Stimulated activated CD8-positive, alpha-beta memory T cell treated with anti-CD3 and anti-CD28 coated beads, Interleukin-7, amount 100 ng/mL, for 4 hours (primary cell): ENCODE results near the gene OLFML1.

Experiments
- DNase-seq, 2 donors: peaks; one replicate each; pipeline ENCODE4 v3.0.0-alpha.2; 2020; ENCODE audit warnings: low read depth in 2 of 2

Gene OLFML1

GRCh38 chr11:7485186-7486097 lies at the start of gene OLFML1:
Gene OLFML1 (plus strand): TSS chr11:7485506. CDS start chr11:7485876, 370 bp downstream.
- no peak for DNase-seq

DNA sequence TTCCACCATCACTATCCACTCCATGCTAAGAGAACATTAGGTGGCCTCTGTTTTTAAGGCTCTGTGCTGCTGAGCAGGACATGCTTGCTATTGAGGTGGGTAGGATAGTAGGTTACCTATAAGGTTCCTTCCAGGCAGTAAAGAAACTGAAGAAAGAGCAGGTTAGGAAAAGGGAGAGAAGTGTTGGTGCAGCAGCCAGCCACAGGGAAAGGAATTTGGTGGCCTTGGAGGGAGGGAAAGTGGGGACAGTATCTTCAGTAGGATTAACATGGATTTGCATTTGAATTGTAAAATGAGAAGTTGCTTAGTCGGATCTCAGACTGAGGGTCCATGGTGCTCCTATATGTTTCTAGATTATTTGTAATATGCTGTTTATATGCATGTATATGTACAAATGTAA lies 49.2 kb upstream of the OLFML1 start:
- DNase-seq: no peak

DNA sequence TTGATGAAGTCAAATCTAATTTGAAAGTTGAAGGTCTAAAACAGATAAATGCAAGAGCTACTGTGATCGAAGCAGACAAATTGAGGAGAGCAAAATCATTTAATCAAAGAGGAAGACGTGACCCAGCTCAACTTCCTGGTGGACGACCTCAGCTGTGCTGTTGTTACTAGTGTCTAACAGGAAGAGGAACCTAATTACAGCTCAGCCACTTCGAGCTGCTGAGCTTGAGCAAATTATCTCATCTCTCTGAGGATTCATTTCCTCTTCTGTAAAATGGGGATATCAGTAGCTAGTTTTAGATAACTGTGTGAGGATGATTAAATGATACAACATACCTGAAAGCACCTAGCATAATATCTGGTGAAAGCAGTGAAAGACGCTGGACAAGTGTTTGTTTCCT lies 48.6 kb upstream of the OLFML1 start:
- no peak for DNase-seq

GRCh38 chr11:7437696-7438095 lies 47.6 kb upstream of the OLFML1 start:
- DNase-seq: no peak

DNA sequence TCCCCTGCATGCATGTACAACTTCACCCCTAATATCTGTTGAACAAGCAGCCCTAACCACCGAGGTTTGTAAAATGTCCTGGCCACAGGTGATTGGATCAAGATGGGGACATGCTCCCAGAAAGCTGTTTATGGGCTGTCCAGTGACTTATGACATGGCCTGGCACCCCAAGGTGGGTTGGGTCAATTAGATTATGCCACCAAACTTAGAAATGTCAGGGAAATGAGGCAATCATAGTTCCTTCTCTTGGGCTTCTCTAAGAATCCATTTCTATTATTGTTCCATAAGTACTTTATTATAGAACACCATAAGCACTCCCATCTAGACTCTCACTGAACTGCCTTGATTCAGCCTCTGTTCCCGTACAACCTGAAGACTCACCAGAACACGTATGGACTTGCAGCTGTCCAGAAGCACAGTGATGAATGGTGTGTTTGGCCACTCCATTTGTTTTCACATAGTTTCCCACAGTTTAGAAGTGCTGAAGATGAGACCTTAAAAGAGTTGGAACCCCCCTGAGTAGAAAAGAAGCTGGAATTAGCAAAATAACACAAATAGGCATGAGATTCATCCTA lies 45.5 kb upstream of the OLFML1 start:
- no peak for DNase-seq

GRCh38 chr11:7442588-7443215 lies 42.6 kb upstream of the OLFML1 start:
- peak; percentile 28 to 38 for DNase-seq

GRCh38 chr11:7444091-7444981 lies 41.0 kb upstream of the OLFML1 start:
- DNase-seq: no peak

DNA sequence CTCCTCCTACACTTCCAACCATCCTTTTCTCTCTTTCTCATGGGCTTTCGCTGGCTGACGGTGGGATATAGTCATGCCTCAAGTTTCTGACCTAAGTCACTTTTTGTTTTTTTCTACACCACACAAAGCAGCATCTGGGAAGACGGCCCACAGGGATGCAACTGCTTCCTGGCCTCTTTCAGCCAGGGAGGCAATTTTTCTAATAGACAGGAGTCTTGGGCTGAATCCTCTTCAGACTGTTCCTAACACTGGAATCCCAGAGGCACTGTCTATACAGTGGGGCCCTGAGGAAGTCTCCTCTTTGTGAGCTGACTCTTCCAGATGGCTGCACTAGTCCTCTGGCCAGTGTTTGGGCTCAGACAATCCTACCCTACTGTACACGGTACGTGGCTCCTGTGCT lies 39.7 kb upstream of the OLFML1 start:
- DNase-seq: no peak

DNA sequence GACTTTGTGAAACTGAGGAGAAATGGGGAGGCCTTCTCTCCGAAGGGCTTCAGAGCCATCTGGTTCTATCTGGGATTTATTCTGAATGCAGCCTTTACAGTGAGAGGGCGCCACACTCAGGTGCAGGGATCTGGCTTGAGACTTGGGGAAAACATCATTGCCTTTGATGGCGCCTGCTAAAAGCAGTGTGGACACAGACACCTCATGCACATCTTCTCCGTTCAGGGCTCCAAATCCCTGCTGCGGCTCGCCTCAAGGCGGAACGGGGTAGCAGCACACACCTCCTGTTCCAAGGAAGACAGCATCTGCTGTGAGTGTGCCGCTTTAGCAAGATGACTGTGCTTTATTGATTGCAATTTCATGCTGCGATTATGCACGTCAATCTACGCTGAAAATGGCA lies 37.1 kb upstream of the OLFML1 start:
- no peak for DNase-seq

DNA sequence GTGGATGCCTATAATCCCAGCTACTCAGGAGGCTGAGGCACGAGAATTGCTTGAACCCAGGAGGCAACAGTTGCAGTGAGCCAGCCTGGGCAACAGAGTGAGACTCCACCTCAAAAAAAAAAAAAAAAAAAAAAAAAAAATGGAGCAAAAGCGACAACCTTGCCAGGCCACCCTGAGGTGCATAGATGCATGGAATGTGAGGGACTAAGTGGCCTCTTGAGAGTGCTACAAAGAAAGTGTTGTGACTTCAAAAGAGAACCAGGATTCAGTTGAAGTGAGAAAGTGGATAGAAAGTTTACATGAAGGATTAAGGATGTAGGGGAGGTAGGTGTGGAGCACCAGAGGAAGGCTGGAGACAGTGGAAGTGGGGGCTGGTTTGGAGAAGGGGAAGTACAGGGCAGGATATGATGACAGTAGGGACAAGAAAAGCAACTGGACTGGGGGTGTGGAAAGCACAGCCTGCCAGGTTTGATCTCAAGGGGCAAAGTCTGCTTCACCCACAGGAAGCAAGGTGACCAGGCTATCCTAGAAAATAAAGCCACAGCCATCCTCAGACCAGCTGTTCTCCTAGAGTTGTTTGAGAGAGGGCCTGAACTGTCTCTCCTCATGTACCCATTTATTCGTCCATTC lies 36.0 kb upstream of the OLFML1 start:
- no peak for DNase-seq

- DNase-seq: no peak
Measured at GRCh38 chr11:7449841-7450214, 35.5 kb upstream of the OLFML1 start.

DNA sequence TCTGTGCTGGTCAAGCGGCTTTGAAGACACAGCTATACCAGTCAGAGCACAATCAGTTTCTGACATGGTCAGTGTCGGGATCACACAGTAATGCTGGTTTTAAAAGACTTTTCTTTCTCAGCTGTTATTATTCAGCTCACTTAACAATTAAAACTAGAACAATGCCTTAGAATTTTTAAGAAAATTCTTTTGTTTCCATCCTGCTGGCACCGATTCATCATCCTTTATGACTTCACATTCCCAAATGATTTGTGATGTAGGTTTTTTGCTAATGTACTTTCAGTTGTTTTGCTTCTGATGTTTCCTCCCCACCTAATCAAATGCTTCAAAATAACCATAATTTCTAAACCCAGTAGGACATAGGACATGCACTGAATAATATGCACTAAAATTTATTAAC lies 34.5 kb upstream of the OLFML1 start:
- no peak for DNase-seq

GRCh38 chr11:7451520-7451919 lies 33.8 kb upstream of the OLFML1 start:
- no peak for DNase-seq

- no peak for DNase-seq
Measured at GRCh38 chr11:7451952-7452494, 33.3 kb upstream of the OLFML1 start.

DNA sequence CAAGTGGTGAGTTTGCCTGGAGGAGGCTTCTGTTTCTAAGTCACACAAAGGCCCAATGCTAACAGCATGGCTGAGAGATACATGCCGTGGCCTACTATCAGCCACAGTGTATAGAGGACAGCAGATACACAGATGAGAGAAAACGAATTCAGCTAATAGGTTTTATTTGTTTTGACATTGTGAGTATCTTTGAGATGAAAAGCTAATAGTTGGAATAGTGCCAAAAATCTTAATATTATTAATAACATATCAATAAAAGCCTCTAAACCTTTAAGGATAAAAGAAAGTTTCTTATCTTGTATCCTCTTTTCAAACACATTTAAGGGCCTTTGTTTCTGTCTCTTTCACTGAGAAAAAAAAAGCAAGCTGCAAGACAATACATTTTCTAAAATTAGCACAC lies 30.5 kb upstream of the OLFML1 start:
- no peak for DNase-seq

DNA sequence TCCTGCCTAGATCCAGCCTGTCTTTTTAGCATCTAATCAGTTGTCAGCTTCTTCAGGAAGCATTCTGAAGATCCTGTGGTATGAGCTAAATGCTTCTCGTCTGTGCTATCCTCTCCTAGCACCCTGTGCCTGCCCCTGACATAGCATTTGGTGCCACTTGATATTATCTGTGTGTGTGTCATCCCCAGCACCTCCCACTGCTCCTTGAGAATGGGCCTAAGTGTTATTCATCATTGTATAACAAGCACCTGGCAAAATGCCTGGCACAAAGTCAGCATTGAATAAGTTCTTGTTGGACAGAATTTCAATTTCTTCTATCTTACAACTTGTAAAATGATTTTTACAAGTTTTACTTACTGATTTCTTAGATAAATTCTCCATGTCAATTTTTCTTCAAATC lies 28.1 kb upstream of the OLFML1 start:
- DNase-seq: no peak

- no peak for DNase-seq
Measured at GRCh38 chr11:7462706-7463105, 22.6 kb upstream of the OLFML1 start.

DNA sequence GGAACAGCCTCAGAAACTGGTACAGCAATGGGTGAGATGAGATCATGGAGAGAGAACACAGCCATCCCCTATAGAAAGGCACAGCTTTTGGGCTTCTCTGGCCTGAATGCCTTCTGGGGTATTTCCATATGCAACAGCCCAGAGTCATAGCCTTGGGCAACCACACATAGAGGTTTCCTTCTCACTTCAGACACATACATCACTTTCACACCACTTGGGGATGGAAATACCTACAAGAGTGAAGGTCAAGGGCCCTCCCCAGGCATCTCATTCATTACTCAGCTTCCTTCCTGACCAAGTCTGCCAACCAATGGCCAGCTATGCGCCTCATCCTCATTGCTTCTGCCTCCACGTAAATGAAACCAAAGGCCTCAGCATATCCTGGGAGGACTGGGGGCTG lies 17.7 kb upstream of the OLFML1 start:
- no peak for DNase-seq

DNA sequence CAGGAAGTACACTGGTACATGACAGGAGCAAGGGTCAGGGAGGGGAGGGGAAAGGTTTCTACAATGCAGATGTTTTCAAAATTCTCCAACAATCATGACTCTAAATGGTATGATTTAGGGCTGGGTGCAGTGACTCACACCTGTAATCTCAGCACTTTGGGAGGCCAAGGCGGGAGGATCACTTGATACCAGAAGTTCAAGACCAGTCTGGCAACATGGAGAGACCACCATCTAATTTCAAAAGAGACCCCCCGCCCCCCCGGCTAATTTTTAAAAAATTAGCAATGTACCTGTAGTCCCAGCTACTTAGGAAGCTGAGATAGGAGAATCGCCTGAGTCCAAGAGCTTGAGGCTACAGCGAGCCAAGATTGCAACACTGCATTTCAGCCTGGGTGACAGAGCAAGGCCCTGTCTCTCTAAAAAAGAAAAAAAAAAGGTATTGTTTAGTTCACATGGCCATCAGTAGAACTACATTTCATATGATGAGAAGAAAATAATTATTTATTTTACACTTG lies 15.9 kb upstream of the OLFML1 start:
- DNase-seq: no peak

DNA sequence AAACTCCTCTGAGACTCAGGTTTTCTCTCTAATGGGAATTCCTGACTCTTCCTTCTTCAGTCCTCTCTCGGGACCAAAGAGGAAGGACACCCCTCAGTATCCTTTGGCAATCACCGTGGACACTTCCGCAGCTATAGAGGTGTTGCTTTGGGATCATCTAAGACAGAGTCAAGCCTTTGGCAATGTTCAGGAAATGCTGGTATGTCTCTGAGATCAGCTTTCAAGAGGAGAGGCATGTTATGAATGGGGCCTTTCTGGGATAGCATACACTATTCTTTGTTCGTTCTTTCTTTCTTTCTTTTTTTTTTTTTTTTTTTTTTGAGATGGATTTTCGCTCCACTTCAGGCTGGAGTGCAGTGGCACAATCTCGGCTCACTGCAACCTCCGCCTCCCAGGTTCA lies 14.2 kb upstream of the OLFML1 start:
- no peak for DNase-seq

GRCh38 chr11:7473717-7474116 lies 11.6 kb upstream of the OLFML1 start:
- no peak for DNase-seq
